ENCODE data around the gene RASSF6.

- TF ChIP-seq, protein P1, sequence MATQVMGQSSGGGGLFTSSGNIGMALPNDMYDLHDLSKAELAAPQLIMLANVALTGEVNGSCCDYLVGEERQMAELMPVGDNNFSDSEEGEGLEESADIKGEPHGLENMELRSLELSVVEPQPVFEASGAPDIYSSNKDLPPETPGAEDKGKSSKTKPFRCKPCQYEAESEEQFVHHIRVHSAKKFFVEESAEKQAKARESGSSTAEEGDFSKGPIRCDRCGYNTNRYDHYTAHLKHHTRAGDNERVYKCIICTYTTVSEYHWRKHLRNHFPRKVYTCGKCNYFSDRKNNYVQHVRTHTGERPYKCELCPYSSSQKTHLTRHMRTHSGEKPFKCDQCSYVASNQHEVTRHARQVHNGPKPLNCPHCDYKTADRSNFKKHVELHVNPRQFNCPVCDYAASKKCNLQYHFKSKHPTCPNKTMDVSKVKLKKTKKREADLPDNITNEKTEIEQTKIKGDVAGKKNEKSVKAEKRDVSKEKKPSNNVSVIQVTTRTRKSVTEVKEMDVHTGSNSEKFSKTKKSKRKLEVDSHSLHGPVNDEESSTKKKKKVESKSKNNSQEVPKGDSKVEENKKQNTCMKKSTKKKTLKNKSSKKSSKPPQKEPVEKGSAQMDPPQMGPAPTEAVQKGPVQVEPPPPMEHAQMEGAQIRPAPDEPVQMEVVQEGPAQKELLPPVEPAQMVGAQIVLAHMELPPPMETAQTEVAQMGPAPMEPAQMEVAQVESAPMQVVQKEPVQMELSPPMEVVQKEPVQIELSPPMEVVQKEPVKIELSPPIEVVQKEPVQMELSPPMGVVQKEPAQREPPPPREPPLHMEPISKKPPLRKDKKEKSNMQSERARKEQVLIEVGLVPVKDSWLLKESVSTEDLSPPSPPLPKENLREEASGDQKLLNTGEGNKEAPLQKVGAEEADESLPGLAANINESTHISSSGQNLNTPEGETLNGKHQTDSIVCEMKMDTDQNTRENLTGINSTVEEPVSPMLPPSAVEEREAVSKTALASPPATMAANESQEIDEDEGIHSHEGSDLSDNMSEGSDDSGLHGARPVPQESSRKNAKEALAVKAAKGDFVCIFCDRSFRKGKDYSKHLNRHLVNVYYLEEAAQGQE (IDR thresholded peaks at IDR 0.05; ENCODE audit: borderline replicate concordance), result no peak
- no peak for TF ChIP-seq CTCF (IDR thresholded peaks at IDR 0.05; ENCODE audit: poor library complexity, severe bottlenecking)
- no peak for TF ChIP-seq EZH2 (IDR thresholded peaks at IDR 0.05; ENCODE audit: borderline replicate concordance, insufficient read depth, low read length, poor library complexity, severe bottlenecking)
- TF ChIP-seq TAF1 (IDR thresholded peaks at IDR 0.05; ENCODE audit: low read depth), result no peak
- TF ChIP-seq POLR2AphosphoS5 (IDR thresholded peaks at IDR 0.05), result no peak
These were observed 21.1 kb downstream of the RASSF6 start for GRCh38 chr4:73599182-73599581.
